Stimulated activated CD8-positive, alpha-beta memory T cell treated with anti-CD3 and anti-CD28 coated beads, Interleukin-12 subunit alpha, Interleukin-12 subunit beta, amount 100 ng/mL, for 24 hours (primary cell): ENCODE data around the gene TTLL8.
"Not testable (repeated sequence)": the region's sequence is repeated elsewhere in the genome, so short reads cannot be mapped to it uniquely, and the experiment has no call there.

Source experiments
- DNase-seq: peaks from one replicate; pipeline ENCODE4 v3.0.0-alpha.2; 2020; ENCODE audit errors: extremely low read depth

The TTLL8 gene

GRCh38 chr22:50058061-50058905 is at the start of gene TTLL8:
Gene TTLL8 (minus strand): TSS chr22:50058298.
- no peak for DNase-seq

GRCh38 chr22:50107529-50107928 is 49.4 kb upstream of the TTLL8 start:
- DNase-seq, result no peak

- no peak for DNase-seq
Observed at GRCh38 chr22:50105208-50106100, 47.4 kb upstream of the TTLL8 start.

GRCh38 chr22:50104141-50104544 is 46.0 kb upstream of the TTLL8 start:
- no peak for DNase-seq

GRCh38 chr22:50102946-50103345 is 44.8 kb upstream of the TTLL8 start:
- DNase-seq, result no peak

- no peak for DNase-seq
Observed at GRCh38 chr22:50101870-50102565, 43.9 kb upstream of the TTLL8 start.

- DNase-seq, result no peak
Observed at GRCh38 chr22:50098052-50098451, 40.0 kb upstream of the TTLL8 start.

GRCh38 chr22:50092342-50092741 is 34.2 kb upstream of the TTLL8 start:
- DNase-seq, result no peak

- DNase-seq, result no peak
Observed at GRCh38 chr22:50091092-50091768, 33.1 kb upstream of the TTLL8 start.

GRCh38 chr22:50090412-50090714 is 32.3 kb upstream of the TTLL8 start:
- DNase-seq, result no peak

GRCh38 chr22:50089682-50090411 is 31.7 kb upstream of the TTLL8 start, which contains the start of gene MOV10L1:
Gene MOV10L1 (plus strand): TSS chr22:50090006. CDS start chr22:50090089, 83 bp downstream.
- no peak for DNase-seq

GRCh38 chr22:50089231-50089630 is 31.1 kb upstream of the TTLL8 start:
- DNase-seq, result no peak

- DNase-seq, result no peak
Observed at GRCh38 chr22:50088096-50088495, 30.0 kb upstream of the TTLL8 start.

- DNase-seq, result no peak
Observed at GRCh38 chr22:50087646-50088045, 29.5 kb upstream of the TTLL8 start.

GRCh38 chr22:50086975-50087374 is 28.9 kb upstream of the TTLL8 start:
- DNase-seq, result not testable (repeated sequence)

GRCh38 chr22:50086526-50086925 is 28.4 kb upstream of the TTLL8 start:
- DNase-seq, result no peak

- no peak for DNase-seq
Observed at GRCh38 chr22:50085211-50085972, 27.3 kb upstream of the TTLL8 start, which contains the start of gene MLC1. Gene MLC1 (minus strand): TSS chr22:50085426. CDS start chr22:50084902, 524 bp downstream.

- DNase-seq, result no peak
Observed at GRCh38 chr22:50084614-50085021, 26.5 kb upstream of the TTLL8 start.

GRCh38 chr22:50084080-50084477 is 26.0 kb upstream of the TTLL8 start:
- DNase-seq, result no peak

- no peak for DNase-seq
Observed at GRCh38 chr22:50083462-50084079, 25.5 kb upstream of the TTLL8 start.
